HG02588 (cell line): ENCODE data around the gene CUL4A.

ENCODE experiments used
- ATAC-seq: cut with Tn5 transposase; IDR thresholded peaks from one replicate; pipeline ENCODE4 v1.9.1; 2021; ENCODE audit warnings: mild to moderate bottlenecking, moderate library complexity; ENCODE audit not compliant: unreplicated experiment

CUL4A gene

DNA sequence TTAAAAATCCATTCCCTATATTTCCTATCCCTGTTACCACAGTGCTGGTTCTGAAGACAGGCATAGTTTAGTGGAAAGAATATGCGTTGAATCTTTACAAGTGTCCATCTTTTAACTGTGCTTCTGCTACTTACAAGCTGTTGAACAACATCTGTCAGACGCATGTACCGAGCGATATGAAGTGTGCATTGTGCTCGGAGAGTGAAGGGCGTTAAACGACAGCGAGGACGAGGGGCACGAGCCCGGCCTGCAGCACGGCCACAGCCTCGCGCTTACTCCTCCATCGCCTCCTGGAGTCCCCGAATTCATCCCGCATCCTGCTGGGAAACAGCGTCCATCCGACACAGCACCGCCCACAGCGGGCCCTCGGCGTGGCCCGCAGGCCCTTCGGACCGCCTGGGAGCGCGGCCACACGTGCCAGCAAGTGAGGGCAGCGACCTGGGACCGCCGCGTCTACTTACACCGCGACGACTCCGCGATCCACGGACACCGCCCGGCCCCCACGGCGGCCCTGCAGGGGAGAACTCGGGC lies 1.5 kb upstream of the CUL4A start:
- ATAC-seq, result no peak

DNA sequence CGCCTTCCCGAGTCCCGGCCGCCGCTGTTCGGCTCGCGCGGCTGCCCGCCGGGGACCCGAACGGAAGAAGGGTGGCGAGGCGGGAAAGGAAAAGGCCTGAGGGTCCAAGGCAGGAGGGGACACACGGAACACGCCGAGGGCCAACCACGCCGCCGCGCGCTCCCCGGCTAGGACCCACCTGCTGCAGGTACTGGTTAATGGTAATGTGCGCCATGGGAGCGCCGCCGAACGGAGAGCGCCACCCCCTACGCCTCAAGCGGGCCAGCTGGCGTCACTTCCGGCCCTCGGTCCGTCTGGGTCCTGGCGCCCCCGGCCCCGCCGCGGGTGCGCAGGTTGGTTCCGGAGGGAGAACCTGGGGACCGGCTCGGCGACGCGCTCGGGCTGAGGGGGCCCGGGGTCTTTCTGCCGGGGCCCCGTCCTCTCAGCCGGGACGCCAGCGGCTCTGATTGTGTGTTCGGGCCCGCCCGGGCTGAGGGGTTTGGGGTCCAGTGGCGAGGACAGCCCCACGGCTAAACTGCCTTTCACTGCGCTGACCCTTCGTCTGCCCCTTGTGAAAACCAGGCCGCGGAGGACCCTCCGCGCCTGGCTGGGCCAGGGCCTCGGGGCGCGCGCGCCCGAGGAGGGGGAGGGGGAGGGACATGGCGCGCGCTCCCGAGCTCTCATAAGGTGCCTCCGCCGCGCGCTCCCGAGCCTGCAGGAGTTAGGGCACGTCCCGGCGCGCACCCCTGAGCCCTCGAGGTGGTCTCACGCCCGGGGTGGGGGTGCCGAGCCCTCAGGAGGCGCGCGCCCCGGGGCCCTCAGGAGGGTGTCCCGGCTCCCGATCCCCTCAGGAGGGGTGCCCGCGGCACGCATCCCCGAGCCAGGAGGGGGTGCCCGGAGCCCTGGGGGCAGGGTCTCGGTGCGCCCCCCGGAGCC lies 735 bp upstream of the CUL4A start, which contains the start of gene PCID2:
PCID2 (minus strand) TSS at position 249 of the 915 bp plus-strand sequence; CDS start at position 214, 35 bp downstream.
- peak; percentile 77 for ATAC-seq

DNA sequence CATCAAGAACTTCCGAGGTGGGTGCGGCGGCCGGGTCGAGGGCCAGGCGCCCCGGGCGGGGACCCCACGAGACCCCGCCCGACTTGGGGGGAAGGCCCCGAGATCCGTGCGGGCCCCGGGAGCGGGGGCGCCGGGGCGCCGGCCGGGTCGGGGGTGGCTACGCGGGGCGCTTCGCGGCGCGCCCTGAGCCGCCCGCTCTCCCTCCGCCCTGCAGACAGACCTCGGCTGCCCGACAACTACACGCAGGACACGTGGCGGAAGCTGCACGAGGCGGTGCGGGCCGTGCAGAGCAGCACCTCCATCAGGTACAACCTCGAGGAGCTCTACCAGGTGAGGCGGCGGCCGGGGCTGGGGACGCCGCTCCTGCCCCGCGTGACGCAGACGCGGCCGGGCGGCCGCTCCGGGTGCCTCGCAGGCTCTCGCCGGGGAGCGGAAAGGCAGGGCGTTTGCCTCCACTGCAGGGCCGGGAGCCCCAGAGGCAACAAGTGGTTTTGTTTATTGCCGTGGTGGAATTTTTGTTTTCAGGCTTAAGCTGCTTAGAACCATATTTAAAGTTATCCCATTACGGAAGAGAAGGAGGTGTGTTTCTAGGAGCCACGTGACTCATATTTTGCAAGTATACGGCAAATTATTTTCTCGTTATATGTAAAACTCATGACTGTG lies 477 bp downstream of the CUL4A start:
- peak; percentile 36 for ATAC-seq

DNA sequence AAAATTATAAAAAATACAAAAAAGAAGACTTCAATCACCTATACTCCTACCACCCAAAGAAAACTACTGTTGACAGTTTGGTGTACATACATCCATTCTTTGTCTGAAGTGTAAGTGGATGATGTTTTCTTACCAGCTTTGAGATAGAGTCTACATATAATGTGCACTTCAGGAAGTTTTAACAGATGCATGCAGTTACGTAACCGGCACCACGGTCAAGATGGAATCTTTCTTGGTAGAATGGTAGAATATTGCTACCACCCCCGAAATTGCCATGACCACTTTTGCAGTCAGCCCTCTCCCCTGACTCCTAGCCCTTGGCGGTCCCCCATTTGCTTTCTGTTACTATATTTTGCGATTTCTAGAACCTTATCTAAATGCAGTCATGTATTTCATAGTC lies 1.4 kb downstream of the CUL4A start:
- ATAC-seq, result no peak

DNA sequence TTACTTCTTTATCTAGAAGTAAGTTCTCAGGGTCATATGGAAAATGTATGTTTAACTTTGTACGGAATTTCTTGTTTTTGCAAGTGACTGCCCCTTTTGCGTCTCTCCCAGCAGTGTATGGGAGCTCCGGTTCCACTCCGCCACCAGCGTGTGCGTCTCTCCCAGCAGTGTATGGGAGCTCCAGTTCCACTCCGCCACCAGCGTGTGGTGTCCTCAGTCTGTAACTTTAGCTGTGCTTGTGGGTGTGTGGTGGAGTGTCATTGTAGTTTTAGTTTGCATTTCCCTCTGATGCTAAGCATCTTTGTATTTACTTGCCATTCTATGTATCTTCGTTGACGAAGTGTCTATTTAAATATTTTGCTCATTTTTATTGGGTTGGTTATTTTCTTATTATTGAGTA lies 2.4 kb downstream of the CUL4A start:
- ATAC-seq, result no peak

DNA sequence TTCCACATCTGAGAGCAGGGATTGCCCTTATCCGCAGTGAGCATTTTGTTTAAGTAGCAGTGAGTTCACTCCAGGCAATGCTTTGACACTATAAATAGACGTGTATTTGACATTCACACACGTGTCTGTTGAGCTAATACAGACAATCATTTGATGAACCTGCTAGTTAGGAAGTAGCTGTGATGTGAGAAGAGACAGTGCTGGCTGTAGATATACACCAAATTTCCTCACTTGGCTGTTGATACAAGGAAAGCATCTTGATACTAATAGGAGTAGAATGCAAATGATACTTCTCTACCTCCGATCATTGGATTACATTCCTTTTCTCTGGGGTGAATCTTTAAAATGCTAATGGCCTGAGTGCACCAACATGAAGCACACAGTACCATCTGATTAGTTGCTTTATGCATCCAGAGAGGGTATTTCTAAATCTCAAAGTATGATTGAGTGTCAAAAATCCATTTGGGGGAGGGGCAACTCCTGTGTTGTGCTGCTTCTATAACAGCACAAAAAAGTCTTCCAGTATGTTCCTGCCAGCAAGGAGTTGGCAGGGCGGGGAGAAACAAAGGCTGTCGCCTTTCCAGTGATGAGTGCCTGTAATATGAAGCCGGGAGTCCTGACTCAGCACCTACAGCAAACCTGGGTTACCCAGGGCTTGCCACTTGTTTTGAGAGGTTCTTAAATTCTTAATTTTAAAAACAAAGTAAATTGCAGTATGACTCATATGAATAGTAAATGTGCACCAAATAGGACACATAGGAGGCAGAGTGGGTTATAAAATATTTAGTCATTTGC lies 7.0 kb downstream of the CUL4A start:
- ATAC-seq, result no peak

DNA sequence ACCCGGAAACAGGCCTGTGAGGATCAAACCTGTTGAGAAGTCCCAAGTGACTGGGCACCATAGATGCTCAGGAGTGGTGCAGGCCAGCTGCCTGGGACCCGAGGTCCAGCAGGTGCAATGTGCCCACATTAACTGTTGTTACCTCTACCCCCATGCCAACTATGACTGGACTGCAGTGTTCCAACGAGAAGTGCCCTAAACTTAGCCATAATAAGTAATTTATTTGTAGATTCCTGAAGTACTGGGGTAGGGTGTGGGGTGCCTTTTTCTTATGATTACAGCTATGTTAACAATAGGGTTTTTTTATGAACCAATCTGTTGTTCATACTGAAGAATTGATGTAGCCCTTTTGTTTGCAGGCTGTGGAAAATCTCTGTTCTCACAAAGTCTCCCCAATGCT lies 9.2 kb downstream of the CUL4A start:
- ATAC-seq, result no peak

DNA sequence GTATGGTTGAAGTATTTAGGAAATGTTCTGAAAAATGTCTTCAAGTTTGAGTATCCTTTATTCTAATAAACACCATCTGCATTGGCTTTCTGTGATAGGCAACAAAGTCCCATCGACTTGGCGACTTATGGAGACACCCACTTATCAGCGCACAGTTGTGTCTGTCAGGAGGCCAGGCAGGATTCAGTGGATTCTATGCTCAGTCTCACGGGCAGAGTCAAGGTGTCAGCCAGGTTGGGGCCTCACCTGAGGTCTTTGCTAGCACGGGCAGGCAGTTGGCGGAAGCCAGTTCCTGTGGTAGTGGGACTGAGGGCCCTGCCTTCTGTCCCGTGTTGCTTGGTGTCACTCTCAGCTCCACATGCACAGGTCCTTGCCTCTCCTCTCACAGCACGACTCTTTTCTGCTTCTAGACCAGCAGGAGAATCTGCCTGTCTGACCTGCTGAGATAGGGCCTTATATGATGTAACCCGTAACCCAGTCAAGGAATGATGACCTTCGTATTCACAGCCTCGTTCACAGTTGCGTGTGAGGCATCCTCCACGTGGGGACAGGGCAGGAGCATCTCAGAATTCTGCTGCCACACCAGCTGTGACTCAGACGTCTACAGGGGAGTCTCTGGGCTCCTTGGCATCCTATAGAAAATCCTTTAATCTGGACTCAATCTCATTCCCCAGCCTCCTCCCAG lies 10.0 kb downstream of the CUL4A start:
- ATAC-seq, result no peak

DNA sequence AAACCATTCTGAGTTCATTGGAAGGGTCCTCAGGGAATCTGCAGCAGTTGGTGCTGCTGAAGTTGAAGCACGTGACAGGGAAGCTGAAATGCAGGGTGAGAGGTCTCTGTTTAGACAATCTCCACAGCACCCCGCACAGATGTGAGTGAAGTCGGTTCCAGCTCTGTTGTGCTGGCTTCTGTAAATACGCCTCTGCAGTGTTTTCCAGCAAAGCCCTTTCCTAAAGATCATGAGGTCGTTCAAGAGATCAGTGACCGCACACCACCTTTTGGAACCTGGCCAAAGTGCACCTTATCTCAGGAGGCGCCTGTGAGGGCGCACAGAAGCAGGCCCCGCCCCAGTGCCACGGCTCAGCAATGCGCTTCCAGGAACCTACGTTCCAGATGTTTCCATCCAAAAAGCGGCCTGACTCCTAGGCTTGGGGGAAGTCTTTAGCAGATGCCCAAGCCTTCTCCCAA lies 10.8 kb downstream of the CUL4A start:
- no peak for ATAC-seq

DNA sequence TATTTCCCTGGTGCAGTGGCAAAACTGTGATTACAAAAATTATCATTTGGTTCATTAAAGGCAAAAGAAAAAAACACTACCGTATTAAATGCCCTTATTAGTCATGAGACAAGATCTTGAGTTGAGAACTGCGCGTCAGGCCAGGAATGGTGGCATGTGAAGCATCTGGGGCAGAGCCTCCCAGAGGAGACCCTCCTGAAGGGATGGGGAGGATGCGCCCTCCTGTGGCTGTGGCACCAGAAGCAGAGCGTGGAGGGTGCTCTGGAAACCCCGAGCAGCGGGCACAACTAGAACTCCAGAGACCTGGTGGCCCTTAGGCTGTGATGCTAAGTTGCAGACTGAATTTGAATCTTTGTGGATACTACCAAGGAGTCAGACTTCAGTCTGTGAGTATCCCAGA lies 11.5 kb downstream of the CUL4A start:
- no peak for ATAC-seq

DNA sequence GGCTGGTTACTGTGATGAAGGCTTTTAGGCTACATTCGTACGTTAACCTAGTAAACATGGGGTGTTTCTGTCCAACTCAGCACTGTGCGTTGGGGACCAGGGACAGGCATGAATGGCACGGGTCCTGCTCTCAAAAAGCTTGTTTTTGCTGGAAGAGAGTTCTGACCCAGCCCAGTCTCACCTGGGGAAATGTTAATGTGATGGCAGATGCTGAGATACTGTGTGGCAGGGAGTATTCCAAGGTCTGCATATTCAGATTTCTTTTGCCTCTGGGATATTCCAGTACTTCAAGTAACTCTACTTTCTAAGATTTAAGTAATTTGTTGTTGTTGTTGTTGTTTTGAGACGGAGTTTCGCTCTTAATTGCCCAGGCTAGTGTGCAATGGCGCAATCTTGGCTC lies 13.7 kb downstream of the CUL4A start:
- ATAC-seq, result no peak

DNA sequence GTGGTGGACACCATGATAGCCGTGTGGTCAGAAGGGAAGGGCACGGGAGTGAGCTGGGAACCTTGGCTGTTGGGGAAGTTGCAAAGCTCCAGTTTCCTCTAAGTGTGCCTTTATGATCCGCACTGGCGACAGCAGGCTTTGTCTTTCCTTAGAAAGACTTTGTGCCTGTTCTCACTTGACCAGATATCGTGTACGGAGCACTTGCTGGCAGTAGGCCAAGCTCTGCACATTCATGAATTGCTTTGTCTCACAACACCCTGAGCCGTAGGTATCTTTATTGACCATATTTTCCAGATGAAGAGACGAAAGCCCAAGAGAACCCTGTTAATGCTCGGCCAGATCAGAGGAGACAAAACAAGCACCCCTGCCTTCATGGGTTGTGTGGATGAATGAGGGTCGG lies 15.1 kb downstream of the CUL4A start:
- ATAC-seq, result no peak

DNA sequence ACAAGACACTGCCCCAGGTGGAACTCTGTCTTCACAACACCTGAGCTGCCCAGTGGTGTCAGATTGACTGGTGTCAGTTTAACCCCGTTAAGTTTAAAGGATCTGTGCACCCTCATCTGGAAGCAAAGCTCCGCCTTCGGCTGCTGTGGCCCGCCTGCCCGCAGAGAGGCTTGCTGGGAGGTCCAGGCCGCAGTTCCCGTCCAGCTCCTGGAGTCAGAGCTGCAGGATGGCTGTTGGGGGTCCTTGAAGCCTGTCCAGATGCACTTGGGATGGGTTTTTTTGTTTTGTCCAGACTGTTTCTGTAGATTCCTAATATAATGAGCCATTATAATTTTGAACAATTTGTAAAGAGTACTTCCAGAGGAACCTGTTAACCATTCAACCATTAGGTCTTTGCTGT lies 16.1 kb downstream of the CUL4A start:
- ATAC-seq, result no peak

DNA sequence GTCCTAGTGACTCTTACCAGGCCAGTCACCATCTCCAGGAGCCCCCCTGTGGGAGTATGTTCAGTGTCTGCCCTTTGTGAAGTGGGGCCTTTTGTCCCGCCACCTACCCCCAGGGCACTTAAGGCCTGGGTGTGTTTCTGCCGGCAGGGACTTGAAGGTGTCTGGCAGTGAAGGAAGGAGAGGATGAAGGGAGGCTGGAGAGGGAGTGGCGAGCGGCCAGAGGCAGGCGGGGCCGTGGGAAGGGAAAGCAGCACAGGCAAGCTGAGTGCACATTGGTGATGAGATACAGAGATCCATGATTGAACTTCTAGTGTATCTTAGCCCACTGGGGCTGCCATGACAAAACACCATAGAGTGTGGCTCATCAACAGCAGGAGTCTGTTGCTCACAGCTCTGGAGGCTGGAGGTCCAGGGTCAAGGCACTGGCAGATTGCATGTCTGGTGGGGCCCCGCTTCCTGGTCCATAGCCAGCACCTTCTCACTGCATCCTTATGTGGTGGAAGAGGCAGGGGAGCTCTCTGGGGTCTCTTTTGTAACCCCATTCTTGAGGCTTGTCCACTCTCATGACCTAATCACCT lies 17.5 kb downstream of the CUL4A start:
- ATAC-seq, result no peak

DNA sequence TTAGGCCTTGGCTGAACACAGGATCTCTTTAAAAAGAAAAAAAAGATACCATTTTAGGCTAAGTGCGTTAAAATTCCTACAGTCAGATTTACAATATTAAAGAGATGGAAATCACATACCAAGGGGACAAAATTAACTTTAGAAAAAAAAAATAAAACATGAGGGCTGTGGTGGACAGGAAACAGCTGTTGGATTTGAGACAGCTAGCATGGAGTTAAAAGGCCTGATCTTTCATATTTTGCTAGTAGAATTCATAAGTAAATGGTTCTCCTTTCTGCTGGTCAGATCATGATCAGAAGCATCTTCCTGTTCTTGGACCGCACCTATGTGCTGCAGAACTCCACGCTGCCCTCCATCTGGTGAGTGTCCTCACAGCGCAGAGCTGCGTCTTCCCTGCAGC lies 19.7 kb downstream of the CUL4A start:
- ATAC-seq, result no peak

DNA sequence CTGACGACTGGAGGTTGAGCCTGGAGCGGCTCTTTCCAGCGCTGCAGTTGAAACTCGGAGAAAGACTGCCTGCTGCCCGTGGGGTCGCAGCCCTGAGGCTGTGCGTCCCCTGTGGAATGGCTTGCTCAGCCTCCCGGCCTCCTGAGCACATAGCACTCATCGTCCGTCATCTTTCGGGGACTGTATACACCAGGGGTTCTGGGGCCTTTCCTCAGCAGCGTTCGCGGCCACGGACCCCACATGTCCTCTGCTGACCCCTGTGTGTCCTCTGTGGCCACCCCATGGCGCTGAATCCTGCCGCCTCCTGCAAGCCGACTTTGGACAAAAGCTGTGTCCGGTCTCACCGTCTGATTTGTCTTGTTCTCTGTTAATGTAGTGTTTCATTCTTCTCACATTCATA lies 20.4 kb downstream of the CUL4A start:
- ATAC-seq, result no peak

DNA sequence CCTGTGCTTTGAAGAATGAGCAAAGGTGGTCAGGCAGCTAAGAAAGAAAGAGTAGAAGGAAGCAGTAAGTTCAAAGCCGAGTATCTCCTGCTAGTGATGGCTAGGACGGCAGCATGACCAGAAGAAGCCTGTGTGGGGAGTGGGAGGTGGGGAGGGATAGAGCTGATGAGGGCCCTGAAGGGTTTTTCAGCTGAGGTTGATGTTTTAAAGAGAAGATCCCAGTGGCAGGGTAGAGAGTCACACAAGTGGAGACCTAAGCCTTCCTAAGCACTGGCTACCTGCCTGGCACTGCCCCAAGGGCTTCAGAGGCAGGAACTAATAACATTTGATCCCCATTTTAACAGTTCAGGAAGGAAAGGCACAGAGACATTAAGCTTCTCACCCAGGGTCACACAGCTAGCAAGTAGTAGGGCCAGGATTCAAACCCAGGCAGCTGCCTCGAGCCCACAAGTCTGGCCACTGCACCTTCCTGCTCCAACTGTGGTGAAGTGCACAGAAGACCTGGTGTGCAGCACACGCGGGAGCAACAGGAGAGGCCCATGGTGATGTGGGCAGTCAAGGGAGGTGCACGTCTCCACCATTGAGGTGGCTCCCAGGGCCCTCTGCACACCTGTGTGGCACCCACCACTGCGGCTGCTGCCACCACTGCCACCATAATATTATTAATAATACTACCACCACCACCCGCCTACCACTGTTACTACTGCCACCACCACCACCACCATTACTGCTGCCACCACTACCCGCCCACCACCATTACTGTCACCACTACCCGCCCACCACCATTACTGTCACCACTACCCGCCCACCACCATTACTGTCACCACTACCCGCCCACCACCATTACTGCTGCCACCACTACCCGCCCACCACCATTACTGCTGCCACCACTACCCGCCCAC lies 22.1 kb downstream of the CUL4A start:
- ATAC-seq, result no peak

DNA sequence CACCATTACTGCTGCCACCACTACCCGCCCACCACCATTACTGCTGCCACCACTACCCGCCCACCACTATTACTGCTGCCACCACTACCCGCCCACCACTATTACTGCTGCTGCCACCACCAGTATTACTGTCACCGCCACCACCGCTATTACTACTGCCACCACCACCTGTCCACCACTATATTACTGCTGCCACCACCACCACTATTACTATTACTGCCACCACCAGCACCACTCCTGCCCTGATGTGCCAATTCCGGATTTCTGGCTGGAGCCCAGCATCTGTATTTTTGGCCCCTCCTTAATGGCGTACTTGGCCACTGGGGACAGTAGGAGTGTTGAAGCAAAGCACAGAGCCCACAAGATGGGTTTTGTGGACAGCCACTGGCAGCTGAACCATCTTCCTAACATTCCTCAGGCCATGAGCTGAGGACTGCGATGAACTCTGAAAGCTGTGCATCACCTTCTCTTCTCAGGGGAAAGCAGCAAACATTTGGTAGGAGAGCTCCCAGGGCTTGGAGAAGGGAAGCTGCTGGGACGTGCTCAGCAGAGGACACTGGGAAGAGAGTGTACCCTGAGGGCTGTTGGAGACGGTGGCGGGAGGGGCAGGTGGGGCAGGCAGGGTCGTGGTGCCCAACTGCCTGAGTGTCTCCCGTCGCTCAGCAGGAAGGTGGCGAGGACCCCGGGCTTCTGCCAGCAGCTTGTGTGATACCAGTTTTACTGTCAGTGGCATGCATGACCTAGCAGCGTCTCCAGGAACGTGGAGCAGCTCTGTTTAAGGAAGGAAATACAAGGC lies 23.0 kb downstream of the CUL4A start:
- no peak for ATAC-seq
